ENCODE measurements around the gene BARHL1. TPM values are rescaled to one million over a fixed set of nuclear protein-coding genes. Genes with fewer than 3 reads are reported as not detected.

Gene BARHL1
- total RNA-seq, 1 donor from 2014 or later, result 2.4 TPM

DNA sequence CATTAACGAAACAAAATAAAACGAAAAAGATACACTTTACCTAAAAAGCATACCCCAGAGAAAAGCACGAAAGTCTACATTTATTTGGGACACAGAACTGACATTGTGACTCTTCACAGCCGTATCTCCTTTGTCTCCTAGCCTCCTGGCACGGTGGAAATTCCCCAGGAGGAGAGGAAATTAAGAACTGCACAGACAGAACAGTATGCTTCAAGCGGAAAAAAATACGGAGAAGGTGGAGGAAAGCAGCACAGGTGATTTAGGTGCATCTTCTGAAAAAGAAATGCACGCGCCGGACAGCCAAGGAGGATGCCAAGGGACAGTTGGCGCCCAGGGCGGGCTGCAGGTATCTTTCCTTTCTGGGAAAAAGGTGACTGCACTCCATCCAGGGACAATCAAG lies 55.4 kb downstream of the BARHL1 start:
- TF ChIP-seq, protein P1, sequence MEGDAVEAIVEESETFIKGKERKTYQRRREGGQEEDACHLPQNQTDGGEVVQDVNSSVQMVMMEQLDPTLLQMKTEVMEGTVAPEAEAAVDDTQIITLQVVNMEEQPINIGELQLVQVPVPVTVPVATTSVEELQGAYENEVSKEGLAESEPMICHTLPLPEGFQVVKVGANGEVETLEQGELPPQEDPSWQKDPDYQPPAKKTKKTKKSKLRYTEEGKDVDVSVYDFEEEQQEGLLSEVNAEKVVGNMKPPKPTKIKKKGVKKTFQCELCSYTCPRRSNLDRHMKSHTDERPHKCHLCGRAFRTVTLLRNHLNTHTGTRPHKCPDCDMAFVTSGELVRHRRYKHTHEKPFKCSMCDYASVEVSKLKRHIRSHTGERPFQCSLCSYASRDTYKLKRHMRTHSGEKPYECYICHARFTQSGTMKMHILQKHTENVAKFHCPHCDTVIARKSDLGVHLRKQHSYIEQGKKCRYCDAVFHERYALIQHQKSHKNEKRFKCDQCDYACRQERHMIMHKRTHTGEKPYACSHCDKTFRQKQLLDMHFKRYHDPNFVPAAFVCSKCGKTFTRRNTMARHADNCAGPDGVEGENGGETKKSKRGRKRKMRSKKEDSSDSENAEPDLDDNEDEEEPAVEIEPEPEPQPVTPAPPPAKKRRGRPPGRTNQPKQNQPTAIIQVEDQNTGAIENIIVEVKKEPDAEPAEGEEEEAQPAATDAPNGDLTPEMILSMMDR (IDR thresholded peaks at IDR 0.05; ENCODE audit: unreplicated experiment), result no peak
- Mint-ChIP-seq H3K36me3 (ENCODE audit: low read depth, unreplicated experiment) (peaks cover 18% of the 10 kb centered on the region), H3K4me1 (ENCODE audit: unreplicated experiment) (peaks cover 12% of the 10 kb centered on the region), H3K9me3 (ENCODE audit: unreplicated experiment) (no peaks in the 10 kb centered on the region), H3K27me3 (ENCODE audit: unreplicated experiment) (peaks cover 3% of the 10 kb centered on the region), H3K27ac (ENCODE audit: unreplicated experiment) (no peak overlapping the region), H3K4me3 (ENCODE audit: unreplicated experiment) (no peak overlapping the region)
- no peak for DNase-seq (ENCODE audit: low spot score)

DNA sequence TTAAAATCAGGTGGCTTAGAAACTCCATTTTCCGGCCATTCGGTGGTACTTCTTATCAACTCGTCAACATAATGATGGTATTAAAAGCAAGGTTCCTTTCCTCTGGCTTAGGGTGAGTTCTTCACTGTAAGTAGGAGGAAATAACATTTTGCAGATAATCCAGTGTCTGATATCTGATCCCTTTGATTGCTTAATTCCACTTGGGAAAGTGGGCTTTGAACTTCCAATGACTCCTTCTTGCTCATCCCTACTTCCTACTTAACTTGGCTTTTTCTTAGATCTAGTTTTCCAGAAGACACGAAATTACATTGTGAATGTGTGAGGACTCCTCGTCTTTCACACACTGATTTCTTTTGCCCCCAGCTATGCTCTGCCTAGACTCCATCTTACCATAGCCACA lies 55.8 kb downstream of the BARHL1 start:
- TF ChIP-seq, protein P1 (IDR thresholded peaks at IDR 0.05; ENCODE audit: unreplicated experiment), result no peak
- no peak overlapping the region for H3K4me3 Mint-ChIP-seq (ENCODE audit: unreplicated experiment)
- peaks cover 12% of the 10 kb centered on the region for H3K4me1 Mint-ChIP-seq (ENCODE audit: unreplicated experiment)
- peaks cover 18% of the 10 kb centered on the region for H3K36me3 Mint-ChIP-seq (ENCODE audit: low read depth, unreplicated experiment)
- peaks cover 3% of the 10 kb centered on the region for H3K27me3 Mint-ChIP-seq (ENCODE audit: unreplicated experiment)
- no peaks in the 10 kb centered on the region for H3K9me3 Mint-ChIP-seq (ENCODE audit: unreplicated experiment)
- no peak for DNase-seq (ENCODE audit: low spot score)
- H3K27ac Mint-ChIP-seq (ENCODE audit: unreplicated experiment), result no peak overlapping the region

DNA sequence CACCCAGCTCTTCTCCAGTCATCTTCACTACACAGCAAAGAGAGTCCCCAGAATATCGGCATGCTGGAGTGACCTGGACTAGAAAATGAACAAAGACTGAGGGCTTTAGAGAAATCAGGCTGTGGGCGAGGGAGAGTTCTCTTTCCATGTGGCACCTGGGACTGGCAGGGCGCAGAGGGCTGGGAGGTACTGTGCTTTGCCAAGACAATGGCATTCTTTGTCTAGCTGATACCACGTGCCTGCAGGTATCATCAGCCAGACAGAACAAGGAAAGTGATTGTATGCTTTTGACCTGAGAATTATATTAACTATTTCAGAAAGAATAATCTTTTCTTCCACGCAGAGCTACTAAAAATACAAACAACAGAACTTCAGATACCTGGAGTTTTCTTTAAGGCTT lies 56.9 kb downstream of the BARHL1 start:
- TF ChIP-seq, protein P1 (IDR thresholded peaks at IDR 0.05; ENCODE audit: unreplicated experiment), result no peak
- Mint-ChIP-seq H3K4me3 (ENCODE audit: unreplicated experiment) (no peak overlapping the region), H3K9me3 (ENCODE audit: unreplicated experiment) (no peaks in the 10 kb centered on the region), H3K27me3 (ENCODE audit: unreplicated experiment) (peaks cover 3% of the 10 kb centered on the region), H3K36me3 (ENCODE audit: low read depth, unreplicated experiment) (peaks cover 19% of the 10 kb centered on the region), H3K4me1 (ENCODE audit: unreplicated experiment) (peaks cover 4% of the 10 kb centered on the region), H3K27ac (ENCODE audit: unreplicated experiment) (no peak overlapping the region)
- no peak for DNase-seq (ENCODE audit: low spot score)

Other genes with a start within 250 kb of the BARHL1 start
- gene SETX, start 227.6 kb upstream of the BARHL1 start, total RNA-seq (ENCODE audit: unreplicated experiment), result 169 TPM
- 22.3 TPM for gene TTF1, start 175.8 kb upstream of the BARHL1 start, total RNA-seq (ENCODE audit: unreplicated experiment)
- gene CFAP77, start 172.4 kb upstream of the BARHL1 start, total RNA-seq (ENCODE audit: unreplicated experiment), result 3.7 TPM
- gene DDX31, start 87.4 kb downstream of the BARHL1 start, total RNA-seq (ENCODE audit: unreplicated experiment), result 15.8 TPM
- gene GTF3C4, start 87.9 kb downstream of the BARHL1 start, total RNA-seq (ENCODE audit: unreplicated experiment), result 27.6 TPM

All from endothelial cell (in vitro differentiated cells).